ENCODE measurements around the gene RPTOR. TPM values are rescaled to one million over a fixed set of nuclear protein-coding genes. Genes with fewer than 3 reads are reported as not detected.

Gene RPTOR
- total and polyA plus RNA-seq, 10 of the 15 experiments (the other 5 are each of a cell fraction or from before 2014, with no cell fraction given): 0.18 to 32.1 (median 7.8) TPM

DNA sequence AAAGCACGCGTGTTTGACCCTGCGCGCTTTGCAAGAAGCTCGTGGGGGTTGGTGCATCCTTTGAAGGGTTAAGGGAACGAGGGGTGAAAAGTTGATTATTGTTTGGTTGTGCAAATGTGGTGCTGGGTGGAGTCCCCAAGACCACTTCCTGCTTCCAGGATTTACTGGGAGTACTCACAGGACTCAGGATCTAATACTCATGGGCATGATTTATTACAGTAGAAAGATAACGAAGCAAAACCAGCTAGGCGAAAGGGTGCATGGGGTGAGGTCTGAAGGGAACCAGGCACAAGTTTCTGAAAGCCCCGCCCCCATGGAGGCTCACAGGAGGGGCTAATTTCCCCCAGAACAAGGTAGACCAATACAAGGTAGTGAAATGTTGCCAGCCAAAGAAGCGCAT, 58.8 kb downstream of the RPTOR start (continued):
- TF ChIP-seq, protein P1, sequence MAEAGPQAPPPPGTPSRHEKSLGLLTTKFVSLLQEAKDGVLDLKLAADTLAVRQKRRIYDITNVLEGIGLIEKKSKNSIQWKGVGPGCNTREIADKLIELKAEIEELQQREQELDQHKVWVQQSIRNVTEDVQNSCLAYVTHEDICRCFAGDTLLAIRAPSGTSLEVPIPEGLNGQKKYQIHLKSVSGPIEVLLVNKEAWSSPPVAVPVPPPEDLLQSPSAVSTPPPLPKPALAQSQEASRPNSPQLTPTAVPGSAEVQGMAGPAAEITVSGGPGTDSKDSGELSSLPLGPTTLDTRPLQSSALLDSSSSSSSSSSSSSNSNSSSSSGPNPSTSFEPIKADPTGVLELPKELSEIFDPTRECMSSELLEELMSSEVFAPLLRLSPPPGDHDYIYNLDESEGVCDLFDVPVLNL (IDR thresholded peaks at IDR 0.05; ENCODE audit: low read depth, low read length): no peak
- no peak for TF ChIP-seq ZBED1 (IDR thresholded peaks at IDR 0.05; ENCODE audit: borderline replicate concordance)
- TF ChIP-seq, protein P2, sequence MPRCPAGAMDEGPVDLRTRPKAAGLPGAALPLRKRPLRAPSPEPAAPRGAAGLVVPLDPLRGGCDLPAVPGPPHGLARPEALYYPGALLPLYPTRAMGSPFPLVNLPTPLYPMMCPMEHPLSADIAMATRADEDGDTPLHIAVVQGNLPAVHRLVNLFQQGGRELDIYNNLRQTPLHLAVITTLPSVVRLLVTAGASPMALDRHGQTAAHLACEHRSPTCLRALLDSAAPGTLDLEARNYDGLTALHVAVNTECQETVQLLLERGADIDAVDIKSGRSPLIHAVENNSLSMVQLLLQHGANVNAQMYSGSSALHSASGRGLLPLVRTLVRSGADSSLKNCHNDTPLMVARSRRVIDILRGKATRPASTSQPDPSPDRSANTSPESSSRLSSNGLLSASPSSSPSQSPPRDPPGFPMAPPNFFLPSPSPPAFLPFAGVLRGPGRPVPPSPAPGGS (IDR thresholded peaks at IDR 0.05; ENCODE audit: borderline replicate concordance, insufficient read depth, low read depth, low read length, poor library complexity, severe bottlenecking): no peak
- TF ChIP-seq ZZZ3 (IDR thresholded peaks at IDR 0.05; ENCODE audit: control insufficient read depth, insufficient read length, low read depth): no peak
- TF ChIP-seq, protein P3, sequence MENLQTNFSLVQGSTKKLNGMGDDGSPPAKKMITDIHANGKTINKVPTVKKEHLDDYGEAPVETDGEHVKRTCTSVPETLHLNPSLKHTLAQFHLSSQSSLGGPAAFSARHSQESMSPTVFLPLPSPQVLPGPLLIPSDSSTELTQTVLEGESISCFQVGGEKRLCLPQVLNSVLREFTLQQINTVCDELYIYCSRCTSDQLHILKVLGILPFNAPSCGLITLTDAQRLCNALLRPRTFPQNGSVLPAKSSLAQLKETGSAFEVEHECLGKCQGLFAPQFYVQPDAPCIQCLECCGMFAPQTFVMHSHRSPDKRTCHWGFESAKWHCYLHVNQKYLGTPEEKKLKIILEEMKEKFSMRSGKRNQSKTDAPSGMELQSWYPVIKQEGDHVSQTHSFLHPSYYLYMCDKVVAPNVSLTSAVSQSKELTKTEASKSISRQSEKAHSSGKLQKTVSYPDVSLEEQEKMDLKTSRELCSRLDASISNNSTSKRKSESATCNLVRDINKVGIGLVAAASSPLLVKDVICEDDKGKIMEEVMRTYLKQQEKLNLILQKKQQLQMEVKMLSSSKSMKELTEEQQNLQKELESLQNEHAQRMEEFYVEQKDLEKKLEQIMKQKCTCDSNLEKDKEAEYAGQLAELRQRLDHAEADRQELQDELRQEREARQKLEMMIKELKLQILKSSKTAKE (IDR thresholded peaks at IDR 0.05; ENCODE audit: low read depth, poor library complexity, severe bottlenecking): no peak
- no peak for TF ChIP-seq HDGF (IDR thresholded peaks at IDR 0.05)
- no peak for TF ChIP-seq POLR2AphosphoS5 (IDR thresholded peaks at IDR 0.05; ENCODE audit: low read length)
